Ecto neural progenitor cell (in vitro differentiated cells): Measurements from ENCODE around the gene SLAMF9.
"Not testable (repeated sequence)": the region's sequence is repeated elsewhere in the genome, so short reads cannot be mapped to it uniquely, and the experiment has no call there.

Experiments
- DNase-seq: peaks from one replicate; pipeline ENCODE4 v3.0.0-alpha.2; 2018; ENCODE audit warnings: low spot score

SLAMF9 gene

DNA sequence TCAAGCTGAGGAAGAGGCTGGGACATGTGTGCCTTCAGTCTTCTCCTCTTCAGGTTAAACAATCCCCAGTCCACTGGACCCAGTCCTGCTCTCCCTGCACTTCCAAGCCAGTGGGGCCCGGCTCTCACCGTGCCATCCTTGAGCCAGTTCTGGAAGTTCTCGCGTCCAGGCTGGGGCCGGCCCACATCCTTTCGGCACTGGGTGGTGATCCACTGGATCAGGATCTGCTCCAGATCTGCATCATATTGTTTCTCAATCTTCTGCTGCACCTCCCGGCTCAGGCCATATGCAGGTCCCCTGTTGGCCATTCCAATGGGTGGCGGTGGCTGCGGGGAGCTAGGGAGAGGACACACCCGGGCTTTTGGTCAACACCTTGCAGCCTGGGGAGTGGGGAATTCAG is 33.8 kb downstream of the SLAMF9 start:
- no peak for DNase-seq

DNA sequence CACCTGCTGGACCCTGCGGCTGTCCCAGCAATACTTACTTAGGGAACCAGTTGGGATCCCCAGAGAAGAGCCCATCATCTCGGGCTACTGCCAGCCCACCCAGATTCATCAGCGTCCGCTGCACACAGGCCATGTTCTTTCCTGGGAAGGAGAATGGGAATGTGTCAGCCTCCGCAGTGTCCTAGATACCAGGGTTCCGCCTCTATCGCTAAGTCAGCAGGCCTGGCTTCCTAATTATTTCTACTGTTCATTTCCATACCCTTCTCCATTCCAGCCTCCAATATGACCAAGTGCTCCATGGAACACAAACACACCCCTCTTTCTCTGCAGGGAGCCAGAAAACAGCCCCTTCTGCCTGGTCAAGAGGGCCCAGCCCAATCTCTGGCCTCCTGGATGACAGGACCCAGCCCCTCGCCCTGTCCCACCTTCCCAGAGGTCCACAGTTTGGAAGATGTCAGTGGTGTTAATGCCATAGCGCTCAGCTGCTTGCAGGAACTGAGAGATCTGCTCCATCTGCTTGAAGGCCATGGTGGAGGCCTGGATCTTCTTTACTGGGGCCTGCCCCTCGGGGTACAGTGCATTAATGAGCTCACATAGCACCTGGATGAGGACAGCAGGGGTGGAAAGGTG is 34.7 kb downstream of the SLAMF9 start:
- no peak for DNase-seq

DNA sequence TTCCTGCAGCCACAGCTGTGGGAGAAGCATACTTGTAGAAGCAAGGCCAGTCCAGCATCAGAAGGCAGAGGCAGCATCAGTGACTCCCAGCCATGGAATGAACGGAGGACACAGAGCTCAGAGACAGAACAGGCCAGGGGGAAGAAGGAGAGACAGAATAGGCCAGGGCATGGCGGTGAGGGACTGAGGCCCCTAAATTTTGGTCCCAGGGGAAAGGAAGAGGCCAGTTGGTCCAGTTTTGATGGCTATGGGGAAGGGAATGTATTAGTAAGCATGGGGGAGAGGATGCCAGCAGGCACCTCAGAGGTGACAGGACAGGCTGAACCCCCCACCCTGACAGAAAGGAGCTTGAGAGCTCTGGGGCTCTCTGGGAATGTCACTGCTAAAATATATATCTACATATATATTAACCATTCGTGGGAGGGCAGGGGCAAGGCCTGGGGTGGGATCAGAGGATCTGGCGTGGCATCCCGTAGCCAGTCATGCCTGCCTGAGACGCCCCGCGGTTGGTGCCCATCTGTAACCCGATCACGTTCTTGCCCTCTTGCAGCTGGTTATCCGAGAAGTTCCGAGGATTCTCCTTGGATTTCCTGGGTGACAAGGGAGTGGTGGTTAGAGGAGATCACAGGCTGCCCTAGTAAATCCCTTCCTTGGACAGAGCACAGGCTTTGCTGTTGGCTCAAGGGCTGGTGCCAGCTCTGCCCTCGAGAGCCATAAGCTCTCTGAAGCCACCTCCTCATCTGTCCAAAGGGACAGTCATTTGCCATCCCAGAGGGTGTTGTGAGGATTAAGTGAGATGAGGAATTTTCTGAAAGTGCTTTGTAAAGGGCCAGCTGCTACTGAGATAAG is 35.5 kb downstream of the SLAMF9 start:
- no peak for DNase-seq

DNA sequence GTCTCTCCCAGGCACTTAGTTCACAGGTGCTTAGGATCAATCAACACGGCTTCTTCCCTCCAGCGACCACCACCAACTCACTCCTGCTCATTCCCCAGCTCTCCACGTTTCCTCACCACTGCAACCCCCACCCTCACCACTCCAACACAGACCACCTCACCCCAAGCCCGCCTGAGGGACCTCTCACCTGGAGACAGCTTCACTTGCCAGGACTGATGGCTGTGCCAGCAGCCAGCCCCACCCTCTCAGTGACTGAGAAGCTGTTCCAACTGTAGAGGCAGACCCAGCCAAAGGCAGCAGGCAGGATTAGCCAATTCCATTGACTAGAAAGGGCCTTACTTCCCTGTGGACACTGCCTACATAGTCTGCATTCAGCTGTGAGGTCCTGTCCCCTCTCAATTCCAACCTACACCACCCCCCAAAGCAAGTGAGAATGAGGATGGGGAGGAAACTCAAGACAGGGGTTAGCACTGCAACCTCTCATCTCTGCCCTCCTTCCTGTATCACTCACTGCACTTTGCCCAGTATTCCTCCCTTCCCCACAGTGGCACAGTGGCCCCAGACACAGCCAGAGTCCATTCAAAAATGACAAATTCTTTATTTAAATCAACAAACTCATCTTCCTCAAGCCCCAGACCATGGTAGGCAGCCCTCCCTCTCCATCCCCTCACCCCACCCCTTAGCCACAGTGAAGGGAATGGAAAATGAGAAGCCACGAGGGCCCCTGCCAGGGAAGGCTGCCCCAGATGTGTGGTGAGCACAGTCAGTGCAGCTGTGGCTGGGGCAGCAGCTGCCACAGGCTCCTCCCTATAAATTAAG is 36.3 kb downstream of the SLAMF9 start:
- no peak for DNase-seq

DNA sequence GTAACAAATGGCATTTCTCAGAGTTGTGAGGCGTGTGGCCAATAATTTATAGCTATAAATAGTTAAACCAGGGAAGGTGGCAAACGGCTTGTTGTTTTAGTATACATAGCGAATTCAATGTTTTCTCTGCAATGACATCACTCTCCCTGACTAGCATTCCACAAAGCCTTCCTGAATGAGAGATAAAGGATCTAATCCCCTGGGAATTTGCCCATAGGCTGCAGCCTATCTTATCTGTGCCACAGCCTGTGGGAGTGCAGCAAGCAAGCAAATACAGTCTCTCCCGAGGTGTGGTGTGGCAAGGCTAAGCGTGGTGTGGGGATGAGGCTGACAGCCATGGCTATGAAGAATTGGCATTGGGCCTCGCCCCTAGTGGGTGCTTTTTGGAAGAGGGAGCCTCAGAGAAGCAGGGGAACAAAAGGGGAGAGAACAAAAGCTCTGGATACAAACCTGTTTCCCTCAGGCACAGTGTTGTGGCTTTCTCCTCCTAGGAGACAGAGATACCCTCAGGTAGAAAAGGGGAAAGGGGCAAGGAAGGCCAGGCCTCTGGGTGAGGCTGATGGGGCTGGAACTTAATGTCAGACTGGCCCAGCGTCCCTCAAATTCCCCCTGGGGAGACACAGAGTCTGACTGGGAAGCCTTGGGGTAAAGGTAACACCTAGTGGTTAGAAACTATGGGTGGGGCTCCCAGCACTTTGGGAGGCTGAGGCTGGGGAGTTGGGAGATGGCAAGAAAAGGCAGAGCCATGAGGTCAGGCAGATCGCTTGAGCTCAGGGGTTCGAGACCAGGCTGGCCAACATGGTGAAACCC is 37.6 kb downstream of the SLAMF9 start:
- DNase-seq, result no peak

DNA sequence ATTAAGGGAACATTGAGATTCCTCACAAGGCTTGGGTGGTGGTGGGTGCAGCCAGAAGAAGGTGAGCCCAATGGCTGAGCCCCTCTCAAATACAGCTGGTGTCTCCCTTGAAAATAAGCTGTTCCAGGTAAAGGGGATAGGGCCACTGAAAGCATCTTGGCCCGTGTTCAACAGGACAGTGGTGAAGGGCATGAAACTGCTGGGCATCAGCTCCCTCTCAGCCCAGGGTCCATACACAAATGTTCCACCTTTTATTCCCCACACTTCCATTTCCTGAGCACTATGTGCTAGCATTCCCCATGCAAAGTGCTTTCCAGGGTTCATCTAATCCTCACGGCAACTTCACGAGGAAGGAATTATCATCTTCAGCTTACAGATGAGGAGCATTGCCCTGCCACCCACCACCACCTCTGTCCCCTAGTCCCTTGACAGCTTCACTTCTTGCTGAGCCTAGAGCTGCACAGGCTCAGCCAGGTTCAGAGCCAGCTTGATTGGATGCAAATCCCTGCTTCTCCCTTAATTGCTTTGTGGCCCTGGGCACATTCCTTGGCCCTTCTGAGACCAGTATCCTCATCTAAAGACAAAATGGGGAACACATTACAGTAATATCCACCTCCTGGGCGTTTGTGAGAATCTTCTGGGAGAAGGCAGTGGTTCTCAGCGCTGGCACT is 38.3 kb downstream of the SLAMF9 start:
- DNase-seq, result no peak

DNA sequence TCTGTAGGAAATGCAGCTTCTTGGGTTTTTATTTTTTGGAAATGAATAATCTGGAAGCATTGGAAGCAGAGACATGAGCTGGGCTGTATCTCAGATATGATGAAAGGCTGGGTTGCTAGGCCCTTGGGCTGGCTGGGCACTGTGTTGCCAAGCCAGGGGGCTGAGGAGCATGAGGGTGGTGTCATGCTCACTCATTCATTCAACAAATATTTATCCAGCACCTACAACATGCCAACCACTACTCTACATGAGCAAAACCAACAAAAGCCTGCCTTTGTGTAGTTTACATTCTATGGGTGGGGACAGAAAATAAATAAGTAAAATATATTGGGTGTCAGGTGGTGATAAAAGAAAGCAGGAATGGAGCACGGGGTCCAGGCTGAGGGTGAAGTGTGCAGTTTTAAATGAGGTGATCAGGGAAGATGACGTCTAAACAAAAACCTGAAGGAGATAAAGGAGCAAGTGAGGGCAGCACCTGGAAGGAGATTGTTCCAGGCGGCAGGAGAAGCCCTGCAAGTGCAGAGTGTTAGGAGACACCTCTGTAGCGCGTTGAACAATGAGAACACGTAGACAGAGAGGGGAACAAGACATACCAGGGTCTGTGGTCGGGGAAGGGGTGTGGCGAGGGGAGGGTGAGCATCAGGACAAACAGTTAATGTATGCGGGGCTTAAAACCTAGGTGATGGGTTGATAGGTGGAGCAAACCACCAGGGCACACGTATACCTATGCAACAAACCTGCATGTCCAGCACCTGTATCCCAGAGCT is 39.6 kb downstream of the SLAMF9 start:
- DNase-seq, result no peak

DNA sequence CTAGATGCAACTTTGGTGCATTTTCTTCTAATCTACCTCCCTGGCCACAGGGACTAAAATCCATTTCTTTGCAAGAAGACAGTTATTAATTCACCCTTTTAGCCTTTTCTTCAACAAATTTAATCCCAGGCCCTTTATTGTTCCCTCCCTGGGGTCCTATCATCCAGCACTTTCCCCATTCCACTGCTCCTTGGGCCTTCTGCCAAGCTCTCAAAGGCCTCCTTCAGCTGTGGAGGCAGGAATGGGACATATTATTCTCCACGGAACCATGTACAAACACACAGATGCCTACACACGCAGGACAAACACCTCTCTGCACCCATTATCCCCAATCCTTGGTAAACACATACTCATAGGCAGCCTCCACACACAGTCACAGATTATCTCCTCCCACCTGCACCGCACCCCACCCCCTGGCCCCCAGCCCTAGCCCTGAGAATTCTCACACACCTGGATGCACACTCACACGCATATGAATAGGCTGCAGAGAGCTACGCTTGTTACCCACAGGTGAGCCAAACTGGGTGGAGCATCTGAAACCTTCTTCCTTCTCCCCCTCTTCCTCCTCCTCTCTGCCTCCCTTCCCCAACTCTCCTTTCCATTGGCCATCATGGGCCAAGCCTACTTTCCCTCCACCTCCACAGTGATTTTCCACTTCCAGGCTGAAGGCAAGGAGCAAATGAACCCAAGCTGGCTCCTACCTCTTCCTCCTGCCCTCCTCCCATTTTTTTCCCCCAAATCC is 40.4 kb downstream of the SLAMF9 start:
- no peak for DNase-seq

DNA sequence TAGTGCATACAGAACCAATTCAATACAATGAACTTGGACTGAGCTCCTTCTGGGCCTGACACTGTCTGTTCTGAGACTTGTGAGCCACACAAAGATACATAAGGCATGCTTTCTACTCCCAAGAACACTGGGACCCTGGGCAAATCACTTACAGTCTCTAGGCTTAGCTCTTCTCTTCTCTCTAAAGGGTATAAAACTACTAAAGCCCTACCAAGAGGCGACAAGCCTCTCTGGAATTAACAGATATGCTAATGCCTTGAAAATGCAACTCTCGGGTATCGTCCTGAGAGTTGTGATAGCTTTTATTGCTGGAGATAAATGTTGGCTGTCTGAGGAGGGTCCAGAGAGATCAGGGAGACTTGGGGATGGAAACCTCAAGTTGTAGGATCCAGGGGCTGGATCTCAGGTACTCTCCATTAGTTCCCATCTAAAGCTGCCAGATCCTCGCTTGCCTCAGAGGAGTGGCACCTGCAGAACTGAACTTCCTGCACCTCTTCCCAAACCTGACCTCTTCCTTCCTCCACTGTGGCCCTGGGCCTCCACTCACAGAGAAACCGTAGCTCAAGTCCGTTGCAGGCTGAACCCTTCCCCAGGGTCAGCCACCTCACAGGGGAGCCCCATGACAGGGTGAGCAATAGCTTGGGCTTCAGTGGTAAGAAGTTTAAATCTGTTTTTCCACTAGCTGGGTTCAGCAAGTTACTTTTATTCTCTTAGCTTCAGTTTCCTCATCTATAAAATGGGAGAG is 42.5 kb downstream of the SLAMF9 start:
- DNase-seq, result no peak

DNA sequence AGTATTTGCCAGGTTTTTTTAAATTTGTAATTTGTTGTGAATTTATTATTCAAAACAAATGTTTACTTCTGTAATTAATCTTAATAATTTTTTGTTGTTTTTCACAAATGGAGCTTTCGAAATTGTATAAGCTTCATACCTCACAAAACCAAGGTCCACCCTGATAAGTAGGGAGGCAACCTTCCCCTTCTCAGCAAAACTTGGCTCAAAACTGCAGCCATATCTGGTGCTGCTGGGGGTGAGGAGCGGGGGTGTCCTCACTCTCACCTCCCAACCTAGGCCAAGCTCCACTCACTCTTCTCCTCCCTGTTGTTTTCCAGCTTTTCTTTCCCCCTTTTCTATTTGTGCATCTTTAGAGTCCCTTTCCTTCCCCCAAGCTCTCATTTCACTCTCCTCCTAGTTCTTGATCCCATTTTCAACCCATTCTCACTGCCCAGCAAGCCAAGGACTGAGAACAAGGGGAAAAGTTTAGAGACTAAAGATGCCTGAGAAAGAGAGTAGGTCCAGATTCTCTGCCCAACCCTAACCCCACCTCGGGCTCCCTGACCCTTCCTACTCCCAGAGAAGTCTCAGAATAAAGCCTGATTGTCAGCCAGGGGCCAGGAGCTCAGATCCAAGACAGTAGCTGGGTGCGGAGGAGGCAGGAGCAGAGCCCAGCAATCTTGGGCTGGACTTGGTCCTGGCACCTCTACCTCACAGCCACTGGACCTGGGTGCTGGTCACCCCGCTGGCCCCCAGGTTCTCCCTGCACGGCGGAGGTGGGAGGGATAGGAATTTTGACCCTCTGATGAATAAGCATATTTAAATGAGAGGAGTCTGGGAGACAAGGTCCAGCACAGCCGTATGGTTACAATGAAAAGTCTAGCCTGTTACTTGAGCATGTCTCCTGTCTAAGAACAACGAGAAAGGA is 45.8 kb downstream of the SLAMF9 start:
- DNase-seq, result no peak

DNA sequence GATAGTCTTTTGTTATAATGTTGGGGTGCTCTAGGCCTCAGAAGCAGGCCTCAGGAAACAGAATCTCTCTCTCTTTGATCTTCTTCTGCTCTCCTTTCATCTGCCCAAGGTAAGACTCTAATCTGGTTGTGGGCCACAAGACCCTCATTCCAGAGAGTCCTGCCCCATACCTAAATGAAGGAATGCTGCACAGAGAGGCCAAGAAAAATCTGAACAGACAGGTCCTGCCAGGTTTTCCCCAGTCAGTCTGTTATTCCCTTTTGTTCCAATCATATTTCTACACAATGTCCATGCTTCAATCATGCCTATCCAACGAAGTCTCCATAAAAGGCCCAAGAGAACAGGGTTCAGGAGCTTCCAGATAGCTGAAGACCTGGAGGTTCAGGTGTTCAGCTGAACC is 47.1 kb downstream of the SLAMF9 start:
- DNase-seq, result no peak

DNA sequence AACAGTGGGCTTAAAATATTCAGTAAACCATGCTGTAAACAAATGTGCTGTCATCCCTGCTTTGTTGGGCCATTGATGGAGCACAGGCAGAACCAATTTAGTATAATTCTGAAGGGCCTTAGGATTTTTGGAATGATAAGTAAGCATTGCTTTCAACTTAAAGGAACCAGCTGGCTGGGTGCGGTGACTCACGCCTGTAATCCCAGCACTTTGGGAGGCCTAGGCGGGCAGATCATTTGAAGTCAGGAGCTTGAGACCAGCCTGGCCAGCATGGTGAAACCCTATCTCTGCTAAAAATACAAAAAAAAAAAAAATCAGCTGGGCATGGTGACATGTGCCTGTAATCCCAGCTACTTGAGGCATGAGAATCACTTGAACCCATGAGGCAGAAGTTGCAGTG is 50.0 kb downstream of the SLAMF9 start:
- DNase-seq, result not testable (repeated sequence)

DNA sequence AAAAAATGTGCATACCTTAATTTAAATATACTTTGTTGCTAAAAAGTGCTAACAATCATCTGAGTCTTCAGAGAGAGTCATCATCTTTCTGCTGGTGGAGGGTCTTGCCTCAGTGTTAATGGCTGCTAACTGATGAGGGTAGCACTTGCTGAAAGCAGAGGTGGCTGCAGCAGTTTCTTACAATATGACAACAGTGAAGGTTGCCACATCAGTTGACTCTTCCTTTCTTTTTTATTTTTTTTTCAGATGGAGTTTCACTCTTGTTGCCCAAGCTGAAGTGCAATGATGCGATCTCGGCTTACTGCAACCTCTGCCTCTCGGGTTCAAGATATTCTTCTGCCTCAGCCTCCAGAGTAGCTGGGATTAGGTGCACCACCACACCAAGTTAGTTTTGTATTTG is 51.5 kb downstream of the SLAMF9 start:
- no peak for DNase-seq
